GM12878 (cell line): Measurements from ENCODE around the gene RPL26. TPM values are rescaled to one million over a fixed set of nuclear protein-coding genes. Genes with fewer than 3 reads are reported as not detected.
A peak's percentile ranks its signal among the peaks of the same experiment; 100 is the strongest.

Experiments
- BACH1 ChIP-seq: fragments of 450-650 bp; IDR thresholded peaks from 2 replicates; pipeline ENCODE4 v1.6.1; 2017; ENCODE audit warnings: mild to moderate bottlenecking, borderline replicate concordance
- BHLHE40 ChIP-seq, 2 experiments: fragments of 450-650 bp in 1 of 2; IDR thresholded peaks; 2 replicates each; pipeline ENCODE4 v1.6.1; 2011 to 2017; ENCODE audit warnings: low read depth in 2 of 2, borderline replicate concordance in 1 of 2, improper control_type of control experiment in 1 of 2, low read length in 1 of 2, mild to moderate bottlenecking in 1 of 2
- CEBPB ChIP-seq, 2 experiments: fragments of 150-350 bp in 1 of 2; IDR thresholded peaks; 2 replicates each; pipeline ENCODE4 v1.6.1; 2012 to 2014; ENCODE audit warnings: low read depth in 2 of 2, low read length in 2 of 2, borderline replicate concordance in 1 of 2, inconsistent platforms in 1 of 2
- FOS ChIP-seq: IDR thresholded peaks from 3 replicates; pipeline ENCODE4 v1.6.1; 2011; ENCODE audit warnings: borderline replicate concordance; ENCODE audit not compliant: insufficient read length; ENCODE audit errors: extremely low read depth
- HDGF ChIP-seq: fragments of 450-650 bp; IDR thresholded peaks from 2 replicates; pipeline ENCODE4 v1.6.1; 2016; ENCODE audit warnings: antibody characterized with exemption
- KDM1A ChIP-seq: fragments of 200-600 bp; sonication (generic); IDR thresholded peaks from 2 replicates; pipeline ENCODE4 v1.6.1; 2016; ENCODE audit warnings: borderline replicate concordance
- NBN ChIP-seq: fragments of 450-650 bp; IDR thresholded peaks from 2 replicates; pipeline ENCODE4 v1.6.1; 2016
- NFXL1 ChIP-seq: fragments of 450-650 bp; IDR thresholded peaks from 2 replicates; pipeline ENCODE4 v1.6.1; 2017; ENCODE audit warnings: antibody characterized with exemption, mild to moderate bottlenecking, borderline replicate concordance
- NFYA ChIP-seq: IDR thresholded peaks from 2 replicates; pipeline ENCODE4 v1.6.1; 2011; ENCODE audit warnings: low read depth, mild to moderate bottlenecking, low read length, improper control_type of control experiment, borderline replicate concordance
- SIX5 ChIP-seq: IDR thresholded peaks from 2 replicates; pipeline ENCODE4 v1.6.1; 2011; ENCODE audit warnings: mild to moderate bottlenecking, low read depth, low read length, moderate library complexity; ENCODE audit not compliant: severe bottlenecking
- SMAD1 ChIP-seq: fragments of 450-650 bp; IDR thresholded peaks from 2 replicates; pipeline ENCODE4 v1.6.1; 2018; ENCODE audit warnings: mild to moderate bottlenecking, low read depth; ENCODE audit not compliant: partially characterized antibody
- SMARCA5 ChIP-seq: fragments of 450-650 bp; IDR thresholded peaks from 2 replicates; pipeline ENCODE4 v1.6.1; 2017; ENCODE audit warnings: mild to moderate bottlenecking
- STAT3 ChIP-seq: IDR thresholded peaks from 2 replicates; pipeline ENCODE4 v1.6.1; 2011; ENCODE audit warnings: low read depth, low read length, improper control_type of control experiment
- polyA plus RNA-seq, 11 experiments: library from polyadenylated mRNA; depleted of rRNA in 4 of 11; unstranded in 6 of 11; stranded (reverse) in 5 of 11; fragments of >200 nt; fragmentation: Nextera tagmentation in 4 of 11; fragmentation: Illumina TruSeq in 1 of 11; extraction: Ambion mirVana in 4 of 11; extraction: Trizol in 1 of 11; gene quantifications; 1 replicate in 1 of 11; 2 replicates in 10 of 11; pipeline versions ENCODE4 v1.2.1 to v1.2.3, GENCODE V29; 2011 to 2016; ENCODE audit warnings: inconsistent platforms in 2 of 11, missing spikeins in 2 of 11, low read depth in 1 of 11
- total RNA-seq, 4 experiments: library from RNA; depleted of rRNA in 3 of 4; stranded (reverse); fragments of >200 nt in 3 of 4; fragmentation: Illumina TruSeq in 1 of 4; extraction: Trizol in 1 of 4; gene quantifications; 2 replicates each; pipeline versions ENCODE4 v1.2.1 to v1.2.3, GENCODE V29; 2013 to 2021
- TF ChIP-seq, protein P1 (sequence below): IDR thresholded peaks from 2 replicates; pipeline ENCODE4 v1.6.1; 2012; ENCODE audit warnings: low read depth, low read length, improper control_type of control experiment
- TF ChIP-seq, protein P2 (sequence below): fragments of 450-650 bp; formaldehyde crosslinking; IDR thresholded peaks from 2 replicates; pipeline ENCODE4 v1.4.0; 2020; ENCODE audit warnings: mild to moderate bottlenecking, moderate library complexity
- TF ChIP-seq, protein P3 (sequence below): fragments of 450-650 bp; IDR thresholded peaks from 2 replicates; pipeline ENCODE4 v1.6.1; 2018; ENCODE audit warnings: mild to moderate bottlenecking, low read depth, moderate library complexity; ENCODE audit not compliant: partially characterized antibody
- TF ChIP-seq, protein P4 (sequence below): fragments of 150-350 bp; IDR thresholded peaks from 2 replicates; pipeline ENCODE4 v1.6.1; 2014; ENCODE audit warnings: mild to moderate bottlenecking, low read depth, low read length
- TF ChIP-seq, protein P5 (sequence below): fragments of 450-650 bp; IDR thresholded peaks from 2 replicates; pipeline ENCODE4 v1.6.1; 2017; ENCODE audit warnings: mild to moderate bottlenecking, low read depth, inconsistent platforms; ENCODE audit not compliant: poor library complexity, severe bottlenecking

RPL26 gene
- total and polyA plus RNA-seq, 10 of the 15 experiments (the other 5 are each of a cell fraction or from before 2014, with no cell fraction given): 1,451 to 9,244 (median 4,326) TPM

DNA sequence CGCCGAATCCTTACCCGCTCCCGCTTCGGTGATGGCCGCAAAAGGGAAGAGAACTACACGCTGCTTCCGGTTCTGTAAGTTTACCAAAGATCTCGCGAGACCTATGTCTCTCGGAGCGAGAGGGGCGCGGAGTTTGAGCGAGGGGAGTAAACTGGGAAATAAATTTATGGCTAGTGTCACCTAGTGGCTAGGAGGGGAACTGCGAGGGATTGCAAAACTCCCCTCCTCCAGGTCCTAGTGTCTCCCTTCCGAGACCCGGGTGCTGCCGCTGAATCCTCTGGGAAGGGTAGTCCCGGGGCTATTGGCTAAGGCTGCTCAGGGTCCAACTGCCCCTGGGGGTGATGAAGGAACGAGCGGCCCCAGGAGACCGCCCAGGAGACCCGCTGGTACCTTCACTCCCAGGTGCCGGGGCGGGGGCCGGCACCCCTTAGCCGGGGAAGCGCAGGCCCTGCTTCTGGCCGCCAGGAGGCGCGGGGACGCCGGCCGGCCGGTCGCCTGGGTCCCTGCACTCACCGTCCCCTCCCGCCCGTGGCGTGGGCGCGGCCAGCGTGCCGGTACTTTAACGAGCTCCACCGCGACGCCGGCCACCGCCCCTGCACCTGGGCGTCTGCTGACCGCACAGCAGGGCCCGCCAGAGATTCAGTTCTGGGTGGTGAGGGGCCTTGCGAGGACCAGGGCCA is at the start of gene RPL26 (continued):
- TF ChIP-seq, protein P1, sequence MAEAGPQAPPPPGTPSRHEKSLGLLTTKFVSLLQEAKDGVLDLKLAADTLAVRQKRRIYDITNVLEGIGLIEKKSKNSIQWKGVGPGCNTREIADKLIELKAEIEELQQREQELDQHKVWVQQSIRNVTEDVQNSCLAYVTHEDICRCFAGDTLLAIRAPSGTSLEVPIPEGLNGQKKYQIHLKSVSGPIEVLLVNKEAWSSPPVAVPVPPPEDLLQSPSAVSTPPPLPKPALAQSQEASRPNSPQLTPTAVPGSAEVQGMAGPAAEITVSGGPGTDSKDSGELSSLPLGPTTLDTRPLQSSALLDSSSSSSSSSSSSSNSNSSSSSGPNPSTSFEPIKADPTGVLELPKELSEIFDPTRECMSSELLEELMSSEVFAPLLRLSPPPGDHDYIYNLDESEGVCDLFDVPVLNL: 0 out of 2 replicates have a peak, but pooled peaks have one; percentile 73
- TF ChIP-seq, protein P2, sequence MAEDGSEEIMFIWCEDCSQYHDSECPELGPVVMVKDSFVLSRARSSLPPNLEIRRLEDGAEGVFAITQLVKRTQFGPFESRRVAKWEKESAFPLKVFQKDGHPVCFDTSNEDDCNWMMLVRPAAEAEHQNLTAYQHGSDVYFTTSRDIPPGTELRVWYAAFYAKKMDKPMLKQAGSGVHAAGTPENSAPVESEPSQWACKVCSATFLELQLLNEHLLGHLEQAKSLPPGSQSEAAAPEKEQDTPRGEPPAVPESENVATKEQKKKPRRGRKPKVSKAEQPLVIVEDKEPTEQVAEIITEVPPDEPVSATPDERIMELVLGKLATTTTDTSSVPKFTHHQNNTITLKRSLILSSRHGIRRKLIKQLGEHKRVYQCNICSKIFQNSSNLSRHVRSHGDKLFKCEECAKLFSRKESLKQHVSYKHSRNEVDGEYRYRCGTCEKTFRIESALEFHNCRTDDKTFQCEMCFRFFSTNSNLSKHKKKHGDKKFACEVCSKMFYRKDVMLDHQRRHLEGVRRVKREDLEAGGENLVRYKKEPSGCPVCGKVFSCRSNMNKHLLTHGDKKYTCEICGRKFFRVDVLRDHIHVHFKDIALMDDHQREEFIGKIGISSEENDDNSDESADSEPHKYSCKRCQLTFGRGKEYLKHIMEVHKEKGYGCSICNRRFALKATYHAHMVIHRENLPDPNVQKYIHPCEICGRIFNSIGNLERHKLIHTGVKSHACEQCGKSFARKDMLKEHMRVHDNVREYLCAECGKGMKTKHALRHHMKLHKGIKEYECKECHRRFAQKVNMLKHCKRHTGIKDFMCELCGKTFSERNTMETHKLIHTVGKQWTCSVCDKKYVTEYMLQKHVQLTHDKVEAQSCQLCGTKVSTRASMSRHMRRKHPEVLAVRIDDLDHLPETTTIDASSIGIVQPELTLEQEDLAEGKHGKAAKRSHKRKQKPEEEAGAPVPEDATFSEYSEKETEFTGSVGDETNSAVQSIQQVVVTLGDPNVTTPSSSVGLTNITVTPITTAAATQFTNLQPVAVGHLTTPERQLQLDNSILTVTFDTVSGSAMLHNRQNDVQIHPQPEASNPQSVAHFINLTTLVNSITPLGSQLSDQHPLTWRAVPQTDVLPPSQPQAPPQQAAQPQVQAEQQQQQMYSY (CRISPR knock-in tag): no peak
- TF ChIP-seq, protein P3, sequence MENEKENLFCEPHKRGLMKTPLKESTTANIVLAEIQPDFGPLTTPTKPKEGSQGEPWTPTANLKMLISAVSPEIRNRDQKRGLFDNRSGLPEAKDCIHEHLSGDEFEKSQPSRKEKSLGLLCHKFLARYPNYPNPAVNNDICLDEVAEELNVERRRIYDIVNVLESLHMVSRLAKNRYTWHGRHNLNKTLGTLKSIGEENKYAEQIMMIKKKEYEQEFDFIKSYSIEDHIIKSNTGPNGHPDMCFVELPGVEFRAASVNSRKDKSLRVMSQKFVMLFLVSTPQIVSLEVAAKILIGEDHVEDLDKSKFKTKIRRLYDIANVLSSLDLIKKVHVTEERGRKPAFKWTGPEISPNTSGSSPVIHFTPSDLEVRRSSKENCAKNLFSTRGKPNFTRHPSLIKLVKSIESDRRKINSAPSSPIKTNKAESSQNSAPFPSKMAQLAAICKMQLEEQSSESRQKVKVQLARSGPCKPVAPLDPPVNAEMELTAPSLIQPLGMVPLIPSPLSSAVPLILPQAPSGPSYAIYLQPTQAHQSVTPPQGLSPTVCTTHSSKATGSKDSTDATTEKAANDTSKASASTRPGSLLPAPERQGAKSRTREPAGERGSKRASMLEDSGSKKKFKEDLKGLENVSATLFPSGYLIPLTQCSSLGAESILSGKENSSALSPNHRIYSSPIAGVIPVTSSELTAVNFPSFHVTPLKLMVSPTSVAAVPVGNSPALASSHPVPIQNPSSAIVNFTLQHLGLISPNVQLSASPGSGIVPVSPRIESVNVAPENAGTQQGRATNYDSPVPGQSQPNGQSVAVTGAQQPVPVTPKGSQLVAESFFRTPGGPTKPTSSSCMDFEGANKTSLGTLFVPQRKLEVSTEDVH: peak; percentile 63
- TF ChIP-seq, protein P4, sequence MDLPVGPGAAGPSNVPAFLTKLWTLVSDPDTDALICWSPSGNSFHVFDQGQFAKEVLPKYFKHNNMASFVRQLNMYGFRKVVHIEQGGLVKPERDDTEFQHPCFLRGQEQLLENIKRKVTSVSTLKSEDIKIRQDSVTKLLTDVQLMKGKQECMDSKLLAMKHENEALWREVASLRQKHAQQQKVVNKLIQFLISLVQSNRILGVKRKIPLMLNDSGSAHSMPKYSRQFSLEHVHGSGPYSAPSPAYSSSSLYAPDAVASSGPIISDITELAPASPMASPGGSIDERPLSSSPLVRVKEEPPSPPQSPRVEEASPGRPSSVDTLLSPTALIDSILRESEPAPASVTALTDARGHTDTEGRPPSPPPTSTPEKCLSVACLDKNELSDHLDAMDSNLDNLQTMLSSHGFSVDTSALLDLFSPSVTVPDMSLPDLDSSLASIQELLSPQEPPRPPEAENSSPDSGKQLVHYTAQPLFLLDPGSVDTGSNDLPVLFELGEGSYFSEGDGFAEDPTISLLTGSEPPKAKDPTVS: no peak
- TF ChIP-seq FOS (no peak), SMARCA5 (peak; percentile 73), CEBPB (IDR thresholded peaks at IDR 0.05; ENCODE audit: borderline replicate concordance in 1 of 2, low read depth in 2 of 2, low read length in 2 of 2) (no peak), NBN (peak; percentile 94), KDM1A (no peak), NFYA (no peak), HDGF (no peak), NFXL1 (no peak), SMAD1 (peak; percentile 71), BHLHE40 (IDR thresholded peaks at IDR 0.05; ENCODE audit: borderline replicate concordance in 1 of 2, low read depth in 2 of 2, low read length in 1 of 2) (peak; percentile 72 to 92), SIX5 (peak; percentile 51), STAT3 (no peak), BACH1 (peak; percentile 88)
- TF ChIP-seq, protein P5, sequence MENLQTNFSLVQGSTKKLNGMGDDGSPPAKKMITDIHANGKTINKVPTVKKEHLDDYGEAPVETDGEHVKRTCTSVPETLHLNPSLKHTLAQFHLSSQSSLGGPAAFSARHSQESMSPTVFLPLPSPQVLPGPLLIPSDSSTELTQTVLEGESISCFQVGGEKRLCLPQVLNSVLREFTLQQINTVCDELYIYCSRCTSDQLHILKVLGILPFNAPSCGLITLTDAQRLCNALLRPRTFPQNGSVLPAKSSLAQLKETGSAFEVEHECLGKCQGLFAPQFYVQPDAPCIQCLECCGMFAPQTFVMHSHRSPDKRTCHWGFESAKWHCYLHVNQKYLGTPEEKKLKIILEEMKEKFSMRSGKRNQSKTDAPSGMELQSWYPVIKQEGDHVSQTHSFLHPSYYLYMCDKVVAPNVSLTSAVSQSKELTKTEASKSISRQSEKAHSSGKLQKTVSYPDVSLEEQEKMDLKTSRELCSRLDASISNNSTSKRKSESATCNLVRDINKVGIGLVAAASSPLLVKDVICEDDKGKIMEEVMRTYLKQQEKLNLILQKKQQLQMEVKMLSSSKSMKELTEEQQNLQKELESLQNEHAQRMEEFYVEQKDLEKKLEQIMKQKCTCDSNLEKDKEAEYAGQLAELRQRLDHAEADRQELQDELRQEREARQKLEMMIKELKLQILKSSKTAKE: peak; percentile 39
